T-helper 2 cell treated with Interferon-gamma antibody and Interleukin-4, amounts not matched to agents 5 μg/mL and 100 μg/mL, for 36 hours (primary cell): ENCODE results near the gene EPHX1.
"Not testable (repeated sequence)": the region's sequence is repeated elsewhere in the genome, so short reads cannot be mapped to it uniquely, and the experiment has no call there.

Source experiments
- DNase-seq: peaks from one replicate; pipeline ENCODE4 v3.0.0; 2021; ENCODE audit warnings: low spot score
- H3K27ac Mint-ChIP-seq: one replicate; pipeline ENCODE4 v1.8.0; 2021; ENCODE audit warnings: mild to moderate bottlenecking, mixed read lengths
- H3K27me3 Mint-ChIP-seq: one replicate; pipeline ENCODE4 v1.8.0; 2021; ENCODE audit warnings: low read depth, mixed read lengths
- H3K36me3 Mint-ChIP-seq: one replicate; pipeline ENCODE4 v1.8.0; 2021; ENCODE audit warnings: low read depth, mixed read lengths
- H3K4me1 Mint-ChIP-seq: one replicate; pipeline ENCODE4 v1.8.0; 2021; ENCODE audit warnings: low read depth, mixed read lengths
- H3K4me3 Mint-ChIP-seq: one replicate; pipeline ENCODE4 v1.8.0; 2022; ENCODE audit warnings: mild to moderate bottlenecking, moderate library complexity, mixed read lengths
- H3K9me3 Mint-ChIP-seq: one replicate; pipeline ENCODE4 v1.8.0; 2021; ENCODE audit warnings: mixed read lengths

The EPHX1 gene

GRCh38 chr1:225834417-225835329, 24.7 kb downstream of the EPHX1 start:
- no peak for DNase-seq
- H3K4me3 Mint-ChIP-seq: no peak overlapping the region

GRCh38 chr1:225835856-225836255, 25.9 kb downstream of the EPHX1 start:
- no peaks in the 10 kb centered on the region for H3K4me1 Mint-ChIP-seq
- no peak overlapping the region for H3K27ac Mint-ChIP-seq
- no peak for DNase-seq
- H3K9me3 Mint-ChIP-seq: no peaks in the 10 kb centered on the region
- no peaks in the 10 kb centered on the region for H3K27me3 Mint-ChIP-seq
- no peaks in the 10 kb centered on the region for H3K36me3 Mint-ChIP-seq
- H3K4me3 Mint-ChIP-seq: no peak overlapping the region

More at GRCh38 chr1:225834417-225835329, 24.7 kb downstream of the EPHX1 start:
- no peak overlapping the region for H3K27ac Mint-ChIP-seq
- H3K27me3 Mint-ChIP-seq: no peaks in the 10 kb centered on the region
- no peaks in the 10 kb centered on the region for H3K36me3 Mint-ChIP-seq
- H3K9me3 Mint-ChIP-seq: no peaks in the 10 kb centered on the region
- H3K4me1 Mint-ChIP-seq: no peaks in the 10 kb centered on the region

GRCh38 chr1:225836296-225836695, 26.4 kb downstream of the EPHX1 start:
- not testable (repeated sequence) for H3K4me3 Mint-ChIP-seq, H3K9me3 Mint-ChIP-seq, H3K27me3 Mint-ChIP-seq, H3K4me1 Mint-ChIP-seq, DNase-seq, H3K36me3 Mint-ChIP-seq, H3K27ac Mint-ChIP-seq

GRCh38 chr1:225838793-225839192, 28.9 kb downstream of the EPHX1 start:
- H3K4me3 Mint-ChIP-seq: no peak overlapping the region
- no peak for DNase-seq
- no peak overlapping the region for H3K27ac Mint-ChIP-seq
- H3K9me3 Mint-ChIP-seq: no peaks in the 10 kb centered on the region
- H3K27me3 Mint-ChIP-seq: no peaks in the 10 kb centered on the region
- H3K36me3 Mint-ChIP-seq: no peaks in the 10 kb centered on the region
- no peaks in the 10 kb centered on the region for H3K4me1 Mint-ChIP-seq

GRCh38 chr1:225840223-225840610, 30.3 kb downstream of the EPHX1 start:
- no peak overlapping the region for H3K4me3 Mint-ChIP-seq
- H3K27me3 Mint-ChIP-seq: no peaks in the 10 kb centered on the region
- DNase-seq: no peak
- no peaks in the 10 kb centered on the region for H3K4me1 Mint-ChIP-seq
- no peak overlapping the region for H3K27ac Mint-ChIP-seq
- H3K36me3 Mint-ChIP-seq: no peaks in the 10 kb centered on the region
- H3K9me3 Mint-ChIP-seq: no peaks in the 10 kb centered on the region

DNA sequence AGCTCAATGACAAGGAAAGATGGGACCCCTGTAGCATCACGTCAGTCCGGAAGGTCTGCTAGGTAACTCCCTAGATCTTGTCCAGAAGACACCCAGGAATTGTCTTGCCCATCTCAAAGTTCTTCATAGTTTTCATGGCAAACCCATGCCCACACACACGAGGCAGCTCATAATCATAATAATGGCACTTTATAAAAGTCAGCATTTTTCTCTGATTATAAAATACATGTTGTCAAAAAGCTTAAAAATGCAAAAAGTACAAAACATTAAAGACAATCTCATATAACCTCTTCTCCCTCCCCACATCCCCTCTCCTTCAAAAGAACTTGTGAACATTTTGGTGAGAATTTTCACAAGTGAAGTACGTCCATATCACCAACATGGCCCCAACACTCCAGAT, 30.8 kb downstream of the EPHX1 start:
- no peak for DNase-seq
- no peaks in the 10 kb centered on the region for H3K4me1 Mint-ChIP-seq
- H3K27ac Mint-ChIP-seq: no peak overlapping the region
- H3K9me3 Mint-ChIP-seq: no peaks in the 10 kb centered on the region
- H3K27me3 Mint-ChIP-seq: no peaks in the 10 kb centered on the region
- H3K36me3 Mint-ChIP-seq: no peaks in the 10 kb centered on the region
- no peak overlapping the region for H3K4me3 Mint-ChIP-seq

DNA sequence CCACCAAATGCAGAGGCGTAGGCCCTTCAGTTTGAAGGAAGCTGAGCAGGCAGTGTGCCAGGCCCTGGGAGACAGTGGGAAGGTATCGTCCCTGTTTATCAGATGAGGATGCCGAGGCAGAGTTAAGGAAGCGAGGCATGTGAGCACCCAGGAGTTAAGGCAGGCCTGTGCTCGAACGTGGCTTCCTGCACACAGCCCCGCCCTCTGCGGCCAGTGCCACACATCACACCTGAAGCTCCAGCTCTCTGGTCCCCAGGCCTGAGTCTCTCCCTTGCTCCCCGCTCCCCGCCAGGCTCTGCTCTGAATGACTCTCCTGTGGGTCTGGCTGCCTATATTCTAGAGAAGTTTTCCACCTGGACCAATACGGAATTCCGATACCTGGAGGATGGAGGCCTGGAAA, 32.1 kb downstream of the EPHX1 start:
- no peak for DNase-seq
- Mint-ChIP-seq H3K9me3 (no peaks in the 10 kb centered on the region), H3K27me3 (no peaks in the 10 kb centered on the region), H3K4me1 (no peaks in the 10 kb centered on the region), H3K27ac (no peak overlapping the region), H3K4me3 (no peak overlapping the region), H3K36me3 (peaks cover 7% of the 10 kb centered on the region)

DNA sequence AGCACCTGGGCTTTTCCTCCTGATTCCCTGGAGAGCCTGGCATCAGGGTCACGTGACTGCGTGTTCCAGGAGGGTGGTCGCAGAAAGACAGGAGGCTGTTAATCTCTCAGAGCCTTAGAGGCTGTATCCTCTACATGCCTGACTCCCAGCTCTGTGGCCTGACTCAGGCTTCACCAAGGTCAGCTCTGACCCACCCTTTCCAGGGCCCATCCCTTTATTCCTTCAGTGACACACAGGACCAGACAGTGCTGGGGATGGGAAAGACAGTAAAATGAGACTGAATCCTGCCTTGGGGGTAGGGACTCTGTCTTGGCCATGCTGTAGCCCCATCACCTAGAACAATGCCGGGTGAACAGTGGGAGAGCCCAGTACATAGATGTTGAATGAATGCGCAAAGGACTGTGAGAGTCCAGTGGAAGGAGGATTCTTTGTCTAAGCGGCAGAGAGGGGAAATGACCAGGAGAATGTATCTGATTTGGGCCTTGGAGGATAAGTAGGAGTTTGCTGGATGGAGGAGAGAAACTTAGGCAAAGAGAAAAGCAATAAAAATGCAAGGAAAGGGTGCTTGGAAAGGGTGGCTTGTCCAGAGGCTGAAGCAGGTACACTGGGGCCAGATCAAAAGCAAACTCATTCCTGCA, 33.0 kb downstream of the EPHX1 start:
- H3K36me3 Mint-ChIP-seq: peaks cover 10% of the 10 kb centered on the region
- no peak for DNase-seq
- no peak overlapping the region for H3K27ac Mint-ChIP-seq
- no peaks in the 10 kb centered on the region for H3K9me3 Mint-ChIP-seq
- H3K4me1 Mint-ChIP-seq: no peaks in the 10 kb centered on the region
- H3K4me3 Mint-ChIP-seq: no peak overlapping the region
- no peaks in the 10 kb centered on the region for H3K27me3 Mint-ChIP-seq

GRCh38 chr1:225843426-225843795, 33.5 kb downstream of the EPHX1 start:
- peaks cover 5% of the 10 kb centered on the region for H3K4me1 Mint-ChIP-seq
- H3K4me3 Mint-ChIP-seq: no peak overlapping the region
- no peaks in the 10 kb centered on the region for H3K9me3 Mint-ChIP-seq
- H3K27me3 Mint-ChIP-seq: no peaks in the 10 kb centered on the region
- no peak overlapping the region for H3K27ac Mint-ChIP-seq
- no peak for DNase-seq
- H3K36me3 Mint-ChIP-seq: peaks cover 14% of the 10 kb centered on the region

- Mint-ChIP-seq H3K27me3 (no peaks in the 10 kb centered on the region), H3K36me3 (peaks cover 21% of the 10 kb centered on the region), H3K4me3 (no peak overlapping the region), H3K27ac (no peak overlapping the region), H3K4me1 (peaks cover 8% of the 10 kb centered on the region), H3K9me3 (no peaks in the 10 kb centered on the region)
- DNase-seq: no peak
Observed at GRCh38 chr1:225844236-225845061, 34.5 kb downstream of the EPHX1 start.

- no peak overlapping the region for H3K27ac Mint-ChIP-seq
- peaks cover 10% of the 10 kb centered on the region for H3K4me1 Mint-ChIP-seq
- H3K9me3 Mint-ChIP-seq: no peaks in the 10 kb centered on the region
Observed at GRCh38 chr1:225845097-225845496, 35.2 kb downstream of the EPHX1 start.

DNA sequence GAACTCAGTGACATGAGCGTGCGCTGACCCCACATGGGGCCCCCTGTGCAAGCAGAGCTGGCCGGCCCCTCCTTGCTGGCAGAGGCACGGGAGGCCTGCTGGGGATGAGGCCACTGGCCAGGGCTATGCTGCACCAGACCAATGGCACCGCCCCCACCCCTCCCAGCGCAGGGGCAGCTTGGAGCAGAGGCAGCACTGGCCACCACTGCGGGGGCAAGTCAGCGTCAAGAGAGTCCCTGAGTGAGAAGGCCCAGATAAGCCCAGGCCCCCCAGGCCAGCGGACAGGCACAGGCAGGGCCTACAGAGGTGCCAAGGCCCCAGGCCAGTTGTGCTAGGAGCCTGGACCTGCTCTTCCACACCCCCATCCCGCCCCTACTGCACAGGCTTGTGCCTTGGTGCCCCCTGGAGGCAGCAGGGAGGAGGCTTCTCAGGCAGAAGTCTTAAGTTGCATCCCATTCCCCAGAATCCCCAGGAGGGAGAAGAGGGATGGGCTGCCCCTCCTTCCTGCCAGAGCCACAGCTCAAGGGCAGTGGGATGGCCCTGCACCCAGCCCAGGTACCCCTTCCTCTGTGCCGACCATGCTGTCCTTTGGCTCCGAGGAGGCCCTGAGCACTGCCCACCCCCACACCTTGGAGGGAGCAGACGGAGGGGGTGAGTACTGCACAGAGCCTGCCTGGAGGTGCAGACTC, 35.8 kb downstream of the EPHX1 start:
- Mint-ChIP-seq H3K36me3 (peaks cover 30% of the 10 kb centered on the region), H3K9me3 (no peaks in the 10 kb centered on the region), H3K4me3 (no peak overlapping the region), H3K27me3 (no peaks in the 10 kb centered on the region), H3K27ac (no peak overlapping the region), H3K4me1 (peaks cover 12% of the 10 kb centered on the region)
- no peak for DNase-seq

More at GRCh38 chr1:225845097-225845496, 35.2 kb downstream of the EPHX1 start:
- DNase-seq: no peak
- peaks cover 26% of the 10 kb centered on the region for H3K36me3 Mint-ChIP-seq
- no peak overlapping the region for H3K4me3 Mint-ChIP-seq
- H3K27me3 Mint-ChIP-seq: no peaks in the 10 kb centered on the region

DNA sequence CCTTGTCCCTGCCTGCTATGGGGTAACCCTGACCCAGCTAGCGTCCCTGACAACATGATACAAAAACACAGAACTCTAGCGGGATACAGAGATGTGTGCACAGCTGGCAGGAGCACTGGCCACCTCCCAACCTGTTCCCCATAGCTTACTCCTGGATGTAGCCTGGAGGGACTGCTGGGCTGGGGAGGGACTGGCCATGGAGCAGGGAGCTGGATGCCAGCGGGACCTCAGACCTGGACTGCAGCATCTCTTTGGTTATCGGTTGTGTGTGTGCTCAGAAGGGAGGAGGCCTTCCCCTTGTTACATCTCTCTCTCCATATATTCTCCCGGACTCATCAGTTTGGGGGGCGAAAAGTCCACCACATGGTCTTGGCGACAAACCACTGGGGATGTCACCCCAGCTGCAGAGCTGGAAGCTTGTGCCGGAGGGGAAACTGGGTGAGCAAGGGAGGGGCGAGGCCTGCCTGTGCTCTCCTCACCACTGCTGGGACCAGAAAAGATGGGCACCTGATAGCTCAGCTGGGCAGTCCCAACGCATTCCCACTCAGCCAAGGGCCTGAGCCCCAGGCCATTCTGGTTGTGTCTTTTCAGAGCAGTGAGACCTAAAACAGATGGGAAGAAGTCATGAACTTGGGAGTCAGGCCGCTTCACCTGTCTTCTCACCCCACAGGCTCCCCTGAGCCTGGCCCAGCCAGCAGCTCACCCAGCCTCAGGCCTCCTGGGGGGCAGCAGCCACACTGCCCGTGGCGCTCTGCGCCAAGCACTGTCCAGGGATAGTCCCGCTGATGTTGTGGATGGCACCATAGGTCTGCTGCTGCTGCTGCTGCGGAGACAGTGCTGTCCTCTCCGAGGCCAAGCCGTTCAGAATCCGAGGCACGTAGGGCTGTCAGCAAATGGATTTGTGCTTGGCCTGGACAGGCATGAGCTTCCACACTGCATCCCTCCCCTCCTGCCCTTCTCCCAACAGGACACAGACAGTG, 36.7 kb downstream of the EPHX1 start:
- no peak overlapping the region for H3K27ac Mint-ChIP-seq
- H3K27me3 Mint-ChIP-seq: no peaks in the 10 kb centered on the region
- peaks cover 34% of the 10 kb centered on the region for H3K36me3 Mint-ChIP-seq
- peaks cover 12% of the 10 kb centered on the region for H3K4me1 Mint-ChIP-seq
- no peak overlapping the region for H3K4me3 Mint-ChIP-seq
- H3K9me3 Mint-ChIP-seq: no peaks in the 10 kb centered on the region
- no peak for DNase-seq
